Parathyroid adenoma (tissue), 2 donors: ENCODE measurements around the gene COL18A1.

Experiments used
- H2AFZ ChIP-seq: fragments of 300-600 bp; sonication (generic); one replicate; pipeline ENCODE4 v1.7.0; 2017; ENCODE audit warnings: antibody characterized with exemption, mild to moderate bottlenecking
- H3K27ac ChIP-seq: fragments of 300-600 bp; sonication (generic); one replicate; pipeline ENCODE4 v1.7.0; 2017
- H3K27me3 ChIP-seq: fragments of 300-600 bp; sonication (generic); one replicate; pipeline ENCODE4 v1.7.0; 2017; ENCODE audit warnings: low read length; ENCODE audit not compliant: control insufficient read depth, insufficient read depth
- H3K36me3 ChIP-seq: fragments of 300-600 bp; sonication (generic); one replicate; pipeline ENCODE4 v1.7.0; 2017; ENCODE audit warnings: low read length; ENCODE audit not compliant: control insufficient read depth, insufficient read depth
- H3K4me1 ChIP-seq: fragments of 300-600 bp; sonication (generic); one replicate; pipeline ENCODE4 v1.7.0; 2017; ENCODE audit warnings: control low read depth
- H3K4me2 ChIP-seq: fragments of 300-600 bp; sonication (generic); one replicate; pipeline ENCODE4 v1.7.0; 2017; ENCODE audit warnings: low read length
- H3K4me3 ChIP-seq: fragments of 300-600 bp; sonication (generic); one replicate; pipeline ENCODE4 v1.7.0; 2017; ENCODE audit warnings: low read depth, low read length
- H3K79me2 ChIP-seq: fragments of 300-600 bp; sonication (generic); one replicate; pipeline ENCODE4 v1.7.0; 2017; ENCODE audit warnings: control low read depth
- H3K9ac ChIP-seq: fragments of 300-600 bp; sonication (generic); one replicate; pipeline ENCODE4 v1.7.0; 2017; ENCODE audit warnings: mild to moderate bottlenecking
- H3K9me3 ChIP-seq: fragments of 300-600 bp; sonication (generic); one replicate; pipeline ENCODE4 v1.7.0; 2017; ENCODE audit warnings: low read length; ENCODE audit not compliant: control insufficient read depth
- TF ChIP-seq, protein P1 (sequence below): fragments of 300-600 bp; sonication (generic); IDR thresholded peaks from one replicate; pipeline ENCODE4 v1.7.0; 2017; ENCODE audit warnings: antibody characterized with exemption, mild to moderate bottlenecking
- donor health status: primary hyperparathyroidism.

The COL18A1 gene

GRCh38 chr21:45551316-45551715, 146.4 kb downstream of the COL18A1 start:
- Histone ChIP-seq H3K4me1 (no peaks in the 10 kb centered on the region), H3K4me2 (no peak overlapping the region), H3K27me3 (no peaks in the 10 kb centered on the region), H3K9ac (no peak overlapping the region), H2AFZ (no peak overlapping the region), H3K9me3 (no peaks in the 10 kb centered on the region), H3K27ac (no peak overlapping the region), H3K79me2 (no peaks in the 10 kb centered on the region), H3K36me3 (no peaks in the 10 kb centered on the region), H3K4me3 (no peak overlapping the region)
- TF ChIP-seq, protein P1, sequence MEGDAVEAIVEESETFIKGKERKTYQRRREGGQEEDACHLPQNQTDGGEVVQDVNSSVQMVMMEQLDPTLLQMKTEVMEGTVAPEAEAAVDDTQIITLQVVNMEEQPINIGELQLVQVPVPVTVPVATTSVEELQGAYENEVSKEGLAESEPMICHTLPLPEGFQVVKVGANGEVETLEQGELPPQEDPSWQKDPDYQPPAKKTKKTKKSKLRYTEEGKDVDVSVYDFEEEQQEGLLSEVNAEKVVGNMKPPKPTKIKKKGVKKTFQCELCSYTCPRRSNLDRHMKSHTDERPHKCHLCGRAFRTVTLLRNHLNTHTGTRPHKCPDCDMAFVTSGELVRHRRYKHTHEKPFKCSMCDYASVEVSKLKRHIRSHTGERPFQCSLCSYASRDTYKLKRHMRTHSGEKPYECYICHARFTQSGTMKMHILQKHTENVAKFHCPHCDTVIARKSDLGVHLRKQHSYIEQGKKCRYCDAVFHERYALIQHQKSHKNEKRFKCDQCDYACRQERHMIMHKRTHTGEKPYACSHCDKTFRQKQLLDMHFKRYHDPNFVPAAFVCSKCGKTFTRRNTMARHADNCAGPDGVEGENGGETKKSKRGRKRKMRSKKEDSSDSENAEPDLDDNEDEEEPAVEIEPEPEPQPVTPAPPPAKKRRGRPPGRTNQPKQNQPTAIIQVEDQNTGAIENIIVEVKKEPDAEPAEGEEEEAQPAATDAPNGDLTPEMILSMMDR = no peak

- Histone ChIP-seq H3K9me3 (no peaks in the 10 kb centered on the region), H3K9ac (no peak overlapping the region), H3K4me1 (no peaks in the 10 kb centered on the region), H3K27me3 (no peaks in the 10 kb centered on the region), H2AFZ (no peak overlapping the region), H3K79me2 (no peaks in the 10 kb centered on the region), H3K4me3 (no peak overlapping the region), H3K4me2 (no peak overlapping the region), H3K27ac (no peak overlapping the region), H3K36me3 (no peaks in the 10 kb centered on the region)
- TF ChIP-seq, protein P1 = no peak
Measured at GRCh38 chr21:45551783-45552695, 147.1 kb downstream of the COL18A1 start.

- Histone ChIP-seq H3K4me3 (no peak overlapping the region), H3K79me2 (no peaks in the 10 kb centered on the region), H3K27me3 (no peaks in the 10 kb centered on the region), H3K9me3 (no peaks in the 10 kb centered on the region), H3K9ac (no peak overlapping the region), H3K36me3 (no peaks in the 10 kb centered on the region), H3K4me1 (no peaks in the 10 kb centered on the region), H3K27ac (no peak overlapping the region), H3K4me2 (no peak overlapping the region), H2AFZ (no peak overlapping the region)
- TF ChIP-seq, protein P1 = no peak
Measured at GRCh38 chr21:45552696-45553391, 147.9 kb downstream of the COL18A1 start.

DNA sequence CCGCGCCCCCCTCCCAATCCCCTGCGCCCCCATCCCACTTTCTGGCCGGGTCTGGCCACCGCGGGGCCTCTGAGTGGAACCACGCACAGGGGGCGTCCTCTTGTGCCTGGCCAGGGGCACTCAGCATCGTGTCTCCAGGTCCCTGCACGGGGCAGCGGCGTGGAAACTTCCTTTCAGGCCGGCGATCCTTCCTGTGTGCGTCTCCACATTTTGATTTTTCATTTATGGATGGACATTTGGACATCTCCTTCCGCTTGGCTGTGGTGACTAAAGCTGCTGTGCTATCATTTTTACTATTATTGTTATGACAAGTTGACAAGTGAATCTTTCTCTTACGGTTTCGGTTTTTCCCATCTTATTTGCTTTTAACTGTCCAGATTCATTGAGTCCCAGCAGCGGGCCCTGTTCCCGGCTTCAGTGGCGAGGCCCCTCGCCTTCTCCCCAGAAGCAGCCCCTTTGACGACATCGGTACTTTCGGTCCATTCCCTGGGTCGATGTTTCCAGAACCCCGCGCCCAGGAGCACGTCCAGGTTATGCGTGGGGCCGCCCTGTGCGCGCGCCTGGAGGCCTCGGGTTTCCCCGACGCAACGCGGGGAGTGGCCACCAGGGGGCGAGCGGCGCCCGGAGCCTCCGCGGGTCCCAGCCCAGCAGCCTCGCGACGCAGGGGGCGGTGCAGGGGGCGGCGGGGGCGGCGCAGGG, 149.7 kb downstream of the COL18A1 start:
- H3K27ac ChIP-seq = no peak overlapping the region
- H3K4me2 ChIP-seq = peak overlapping the region; percentile 64
- TF ChIP-seq, protein P1 = peak; percentile 62

More for the DNA sequence above, 149.7 kb downstream of the COL18A1 start:
- no peaks in the 10 kb centered on the region for H3K27me3 ChIP-seq
- no peaks in the 10 kb centered on the region for H3K4me1 ChIP-seq
- no peak overlapping the region for H3K9ac ChIP-seq
- peak overlapping the region; percentile 62 for H2AFZ ChIP-seq
- H3K36me3 ChIP-seq = no peaks in the 10 kb centered on the region
- no peaks in the 10 kb centered on the region for H3K79me2 ChIP-seq
- no peaks in the 10 kb centered on the region for H3K9me3 ChIP-seq
- peak overlapping the region; percentile 59 for H3K4me3 ChIP-seq
